ENCODE measurements around the gene ATP6V1A.

GRCh38 chr3:113741086-113741485, 5.7 kb upstream of the ATP6V1A start:
- no peak for TF ChIP-seq CTCF (IDR thresholded peaks at IDR 0.05; ENCODE audit: low read depth, low read length, poor library complexity, severe bottlenecking)
- no peak for TF ChIP-seq EZH2phosphoT487 (IDR thresholded peaks at IDR 0.05; ENCODE audit: borderline replicate concordance, low read length)
